K562 (cell line): ENCODE results near the gene RALGAPA2. TPM values are rescaled to one million over a fixed set of nuclear protein-coding genes. Genes with fewer than 3 reads are reported as not detected.
A peak's percentile ranks its signal among the peaks of the same experiment; 100 is the strongest.

Source experiments
- ATAC-seq: fragments of 200-7000 bp; cut with Tn5 transposase; 3 replicates; pipeline ENCODE4 v1.9.1; 2020; ENCODE audit warnings: moderate library complexity
- BruUV-seq: library from RNA; stranded (reverse); fragments of 400-500 nt; replicated peaks from 2 replicates; lab custom pipeline; 2021; lab: Mats Ljungman, UMichigan
- CTCF ChIA-PET: fragments of 300-600 bp; formaldehyde crosslinking; extraction: SDS; loops from one replicate; lab custom pipeline; 2021; ENCODE audit warnings: low intra/inter-chr PET ratio; lab: Yijun Ruan, JAX
- POLR2A ChIA-PET: fragments of 300-600, 350-650 bp; sonication (Branson Sonifier 250); formaldehyde crosslinking; extraction: SDS; loops from one replicate; lab custom pipeline; 2021; ENCODE audit warnings: antibody characterized with exemption, inconsistent platforms; lab: Yijun Ruan, JAX
- DNase-seq, 4 experiments: peaks; one replicate each; pipeline versions ENCODE4 v3.0.0 to v3.0.0-alpha.2; 2011 to 2018; ENCODE audit warnings: low spot score in 3 of 4, mixed read lengths in 3 of 4; ENCODE audit errors: extremely low read depth in 1 of 4
- FAIRE-seq: peaks from 2 replicates; lab custom pipeline; 2011; peaks lifted over from hg19 to GRCh38; lab: Jason Lieb, UNC
- H2AFZ ChIP-seq: 2 replicates; pipeline ENCODE4 v1.6.0; 2011; ENCODE audit warnings: low read depth, low read length, control low read depth, inconsistent platforms
- H3K27ac ChIP-seq: fragments of 200-600 bp; 3 replicates; pipeline ENCODE4 v1.8.0; 2011; ENCODE audit warnings: low read depth, mild to moderate bottlenecking, control low read depth, inconsistent platforms, low read length, moderate library complexity, mixed read lengths; ENCODE audit errors: extremely low read depth
- H3K27me3 ChIP-seq, 2 experiments: fragments of 300-600 bp in 1 of 2; 2 replicates in 1 of 2; 3 replicates in 1 of 2; pipeline versions ENCODE4 v1.6.0 to v1.8.0; 2011; ENCODE audit warnings: inconsistent platforms in 2 of 2, low read length in 2 of 2, mild to moderate bottlenecking in 1 of 2, mixed read lengths in 1 of 2, moderate library complexity in 1 of 2; ENCODE audit not compliant: control insufficient read depth in 2 of 2, insufficient read depth in 2 of 2
- H3K36me3 ChIP-seq: fragments of 300-600 bp; 3 replicates; pipeline ENCODE4 v1.8.0; 2011; ENCODE audit warnings: mild to moderate bottlenecking, low read length, inconsistent platforms; ENCODE audit not compliant: control insufficient read depth, insufficient read depth
- H3K4me1 ChIP-seq, 2 experiments: fragments of 200-600 bp in 1 of 2; replicated peaks in 1 of 2; 2 replicates in 1 of 2; 3 replicates in 1 of 2; pipeline versions ENCODE4 v1.5.1 to v1.8.0; 2011; ENCODE audit warnings: inconsistent platforms in 2 of 2, low read length in 2 of 2, mild to moderate bottlenecking in 1 of 2, mixed read lengths in 1 of 2, moderate library complexity in 1 of 2; ENCODE audit not compliant: control insufficient read depth in 2 of 2, insufficient read depth in 2 of 2
- H3K4me2 ChIP-seq: 2 replicates; pipeline ENCODE4 v1.6.1; 2011; ENCODE audit warnings: low read length, control low read depth, inconsistent platforms, mixed read lengths; ENCODE audit not compliant: insufficient read depth
- H3K4me3 ChIP-seq: fragments of 200-600 bp; sonication (generic), shearing (Covaris generic); 2 replicates; pipeline ENCODE4 v1.5.1; 2016; ENCODE audit warnings: control low read depth, inconsistent platforms
- H3K79me2 ChIP-seq: fragments of 200-600 bp; 3 replicates; pipeline ENCODE4 v1.8.0; 2011; ENCODE audit warnings: low read length, inconsistent platforms; ENCODE audit not compliant: control insufficient read depth, insufficient read depth
- H3K9ac ChIP-seq, 2 experiments: 2 replicates each; pipeline versions ENCODE4 v1.6.0 to v1.6.1; 2011; ENCODE audit warnings: low read depth in 2 of 2, low read length in 2 of 2, control low read depth in 1 of 2, inconsistent platforms in 1 of 2, mild to moderate bottlenecking in 1 of 2, mixed read lengths in 1 of 2; ENCODE audit not compliant: insufficient read depth in 1 of 2
- H3K9me1 ChIP-seq: one replicate; pipeline ENCODE4 v1.6.0; 2011; ENCODE audit warnings: inconsistent platforms, mild to moderate bottlenecking, low read length, moderate library complexity; ENCODE audit not compliant: control insufficient read depth, insufficient read depth
- H3K9me3 ChIP-seq: replicated peaks from 2 replicates; pipeline ENCODE4 v1.5.1; 2011; ENCODE audit warnings: low read depth, low read length, inconsistent platforms; ENCODE audit not compliant: control insufficient read depth, insufficient read depth
- H4K20me1 ChIP-seq: replicated peaks from 2 replicates; pipeline ENCODE4 v1.6.1; 2011; ENCODE audit warnings: low read length, inconsistent platforms, mixed read lengths; ENCODE audit not compliant: control insufficient read depth, insufficient read depth
- CBFA2T3 ChIP-seq: fragments of 450-650 bp; IDR thresholded peaks from 2 replicates; pipeline ENCODE4 v1.6.1; 2017
- FOXK1 ChIP-seq: sonication (generic); formaldehyde crosslinking; IDR thresholded peaks from 2 replicates; pipeline ENCODE4 v1.8.0; 2022; ENCODE audit warnings: missing genetic modification reagents, mild to moderate bottlenecking, borderline replicate concordance
- NFE2 ChIP-seq: IDR thresholded peaks from 2 replicates; pipeline ENCODE4 v1.6.1; 2014; ENCODE audit warnings: antibody characterized with exemption, low read depth
- WGBS: fragments of 100-300 bp; shearing (Covaris generic); methylation state at CpG from one replicate; pipeline ENCODE4 v1.1.6; 2016; ENCODE audit warnings: low coverage, mixed read lengths; ENCODE audit not compliant: insufficient coverage; ENCODE audit errors: missing lambda C conversion rate; 5-methylcytosine and 5-hydroxymethylcytosine counted together
- in situ Hi-C: fragments of 300-500 bp; cut with MboI; formaldehyde crosslinking; loops from 4 replicates; pipeline ENCODE4 v1.15.0; 2018; ENCODE audit warnings: inconsistent platforms, mixed read lengths
- intact Hi-C: fragments of 100-400 bp; cut with micrococcal nuclease; formaldehyde crosslinking; loops from 2 replicates; pipeline ENCODE4 v1.14.2; 2022
- polyA plus RNA-seq, 8 experiments: library from polyadenylated mRNA; depleted of rRNA in 4 of 8; stranded (reverse) in 5 of 8; unstranded in 3 of 8; fragments of >200 nt; fragmentation: Nextera tagmentation in 2 of 8; fragmentation: Illumina TruSeq in 1 of 8; extraction: Ambion mirVana in 2 of 8; extraction: Trizol in 1 of 8; gene quantifications; 2 replicates each; pipeline versions ENCODE4 v1.2.1 to v1.2.3, GENCODE V29; 2011 to 2014; ENCODE audit warnings: inconsistent platforms in 1 of 8, missing spikeins in 1 of 8
- total RNA-seq, 7 experiments: library from RNA; depleted of rRNA in 6 of 7; stranded (reverse); fragments of >200 nt in 6 of 7; fragmentation: Illumina TruSeq in 2 of 7; extraction: Trizol in 2 of 7; gene quantifications; 2 replicates each; pipeline versions ENCODE4 v1.2.1 to v1.2.3, GENCODE V29; 2011 to 2021; ENCODE audit warnings: low replicate concordance in 1 of 7
- TF ChIP-seq, protein P1 (sequence below): fragments of 450-650 bp; formaldehyde crosslinking; conservative IDR thresholded peaks from 2 replicates; pipeline ENCODE4 v1.4.0; 2022; ENCODE audit warnings: mild to moderate bottlenecking, missing genetic modification characterization
- TF ChIP-seq, protein P2 (sequence below): fragments of 450-650 bp; IDR thresholded peaks from 2 replicates; pipeline ENCODE4 v1.6.1; 2016; ENCODE audit warnings: borderline replicate concordance
- TF ChIP-seq, protein P3 (sequence below): sonication (generic); formaldehyde crosslinking; IDR thresholded peaks from 2 replicates; pipeline ENCODE4 v1.8.0; 2022; ENCODE audit warnings: mild to moderate bottlenecking, missing genetic modification reagents, borderline replicate concordance
- TF ChIP-seq, protein P4 (sequence below): sonication (generic); formaldehyde crosslinking; IDR thresholded peaks from 2 replicates; pipeline ENCODE4 v1.8.1; 2023; ENCODE audit warnings: mild to moderate bottlenecking, missing genetic modification reagents

The RALGAPA2 gene
- total and polyA plus RNA-seq, 9 of the 15 experiments (the other 6 are each of a cell fraction or from before 2014, with no cell fraction given) = 0.35 to 2.7 (median 1.4) TPM

DNA sequence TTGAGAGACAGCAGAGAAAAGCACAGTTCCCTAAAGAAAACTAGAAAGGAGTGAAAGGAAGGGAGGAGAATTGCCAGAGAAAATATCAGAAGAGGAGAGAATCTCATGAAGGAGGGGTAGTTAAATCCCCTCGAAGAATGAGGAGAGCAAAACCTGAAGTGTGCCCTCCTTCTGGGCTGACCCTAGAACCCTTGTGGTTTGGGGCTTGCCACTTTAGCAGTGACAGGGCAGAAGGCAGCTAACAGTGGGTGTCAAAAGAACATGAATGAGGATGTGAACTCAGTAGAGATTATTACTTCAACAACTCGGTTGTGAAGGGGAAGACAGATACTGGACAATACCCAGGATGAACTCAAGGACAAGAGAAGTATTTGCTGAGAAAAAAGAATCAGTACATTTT is 73.6 kb downstream of the RALGAPA2 start:
- H3K4me1 ChIP-seq = peaks cover 0 to 7% of the 10 kb centered on the region in 2 experiments; a peak in 2 of 5 replicates
- no peak for ATAC-seq
- H4K20me1 ChIP-seq = no peaks in the 10 kb centered on the region
- H3K79me2 ChIP-seq = no peaks in the 10 kb centered on the region
- ChIA-PET CTCF (no interaction called here), POLR2A (no interaction called here)
- TF ChIP-seq, protein P1, sequence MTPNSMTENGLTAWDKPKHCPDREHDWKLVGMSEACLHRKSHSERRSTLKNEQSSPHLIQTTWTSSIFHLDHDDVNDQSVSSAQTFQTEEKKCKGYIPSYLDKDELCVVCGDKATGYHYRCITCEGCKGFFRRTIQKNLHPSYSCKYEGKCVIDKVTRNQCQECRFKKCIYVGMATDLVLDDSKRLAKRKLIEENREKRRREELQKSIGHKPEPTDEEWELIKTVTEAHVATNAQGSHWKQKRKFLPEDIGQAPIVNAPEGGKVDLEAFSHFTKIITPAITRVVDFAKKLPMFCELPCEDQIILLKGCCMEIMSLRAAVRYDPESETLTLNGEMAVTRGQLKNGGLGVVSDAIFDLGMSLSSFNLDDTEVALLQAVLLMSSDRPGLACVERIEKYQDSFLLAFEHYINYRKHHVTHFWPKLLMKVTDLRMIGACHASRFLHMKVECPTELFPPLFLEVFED = no peak
- intact Hi-C loops (no loop called here), in situ Hi-C loops (no loop called here)
- no TSS peak for BruUV-seq
- FAIRE-seq = no peak
- no peaks in the 10 kb centered on the region for H3K36me3 ChIP-seq
- no peaks in the 10 kb centered on the region for H3K9me1 ChIP-seq
- no peaks in the 10 kb centered on the region for H3K9me3 ChIP-seq
- no peak for DNase-seq
- 9% methylated on average over 1 of the region's 2 CpGs for WGBS
- no peaks in the 10 kb centered on the region for H3K27me3 ChIP-seq
- H3K4me3 ChIP-seq = no peak overlapping the region
- no peak overlapping the region for H3K4me2 ChIP-seq
- no peak overlapping the region for H3K27ac ChIP-seq
- no peak overlapping the region for H2AFZ ChIP-seq
- no peak overlapping the region for H3K9ac ChIP-seq

DNA sequence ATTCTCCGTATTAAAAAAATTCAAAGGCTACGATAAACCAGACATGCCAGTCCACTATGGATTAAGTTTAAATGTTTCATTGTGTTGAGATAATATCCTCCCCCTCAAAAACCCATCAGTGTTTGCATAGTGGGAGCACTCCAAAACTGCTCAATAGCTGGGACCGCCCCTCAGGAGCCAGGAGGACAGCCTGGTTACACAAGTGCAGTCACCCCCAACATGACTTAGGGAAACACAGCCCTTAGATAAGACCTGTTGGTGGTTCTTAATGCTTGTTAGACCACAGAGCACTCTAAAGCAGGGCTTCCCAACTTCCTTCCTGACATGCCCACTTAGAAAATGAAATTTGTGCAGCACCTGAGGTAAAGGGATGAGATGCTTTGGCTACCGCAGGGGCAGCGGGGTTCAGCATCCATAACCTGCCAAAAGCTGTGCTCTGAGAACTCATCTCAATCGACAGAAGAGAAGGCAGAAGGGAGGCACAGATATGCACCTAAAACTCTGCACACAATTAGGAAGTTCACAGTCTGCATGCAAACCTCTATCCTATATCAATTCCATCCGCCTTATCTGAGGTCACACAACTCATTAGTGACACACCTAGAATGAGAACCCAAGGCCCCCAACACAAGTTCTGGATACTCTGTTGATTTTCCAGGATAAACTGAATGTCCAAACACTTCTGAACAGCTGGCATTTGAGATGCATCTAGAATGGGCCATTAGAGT is 74.3 kb downstream of the RALGAPA2 start:
- H3K36me3 ChIP-seq = no peaks in the 10 kb centered on the region
- no peaks in the 10 kb centered on the region for H3K79me2 ChIP-seq
- in situ Hi-C loops = no loop called here
- H2AFZ ChIP-seq = no peak overlapping the region
- no peak overlapping the region for H3K4me3 ChIP-seq
- H3K9ac ChIP-seq = no peak overlapping the region
- H3K27me3 ChIP-seq = no peaks in the 10 kb centered on the region
- H3K9me1 ChIP-seq = no peaks in the 10 kb centered on the region
- ATAC-seq = peak; percentile 84
- peak in 2 of 4 experiments; percentile 22 to 47 for DNase-seq
- ChIA-PET CTCF (interaction anchor here (0.6 kb wide), 1 partner anchor 17 kb away, joined by 3 read pairs; no protein-coding TSS in a partner anchor), POLR2A (interaction anchor here (0.6 kb wide), 1 partner anchor 56 kb away, joined by 3 read pairs; no protein-coding TSS in a partner anchor)
- no TSS peak for BruUV-seq
- intact Hi-C loops = no loop called here
- no peaks in the 10 kb centered on the region for H4K20me1 ChIP-seq
- no peaks in the 10 kb centered on the region for H3K9me3 ChIP-seq
- FAIRE-seq = peak; percentile 44
- H3K27ac ChIP-seq = no peak overlapping the region
- H3K4me1 ChIP-seq = peaks cover 0 to 7% of the 10 kb centered on the region in 2 experiments; a peak in 2 of 5 replicates
- WGBS = 5% methylated on average over 7 of the region's 7 CpGs
- H3K4me2 ChIP-seq = peak overlapping the region; percentile 5; the same call in 1 of the 2 replicates
- TF ChIP-seq CBFA2T3 = peak; percentile 24; the same call in 1 of the 2 replicates
- TF ChIP-seq, protein P2, sequence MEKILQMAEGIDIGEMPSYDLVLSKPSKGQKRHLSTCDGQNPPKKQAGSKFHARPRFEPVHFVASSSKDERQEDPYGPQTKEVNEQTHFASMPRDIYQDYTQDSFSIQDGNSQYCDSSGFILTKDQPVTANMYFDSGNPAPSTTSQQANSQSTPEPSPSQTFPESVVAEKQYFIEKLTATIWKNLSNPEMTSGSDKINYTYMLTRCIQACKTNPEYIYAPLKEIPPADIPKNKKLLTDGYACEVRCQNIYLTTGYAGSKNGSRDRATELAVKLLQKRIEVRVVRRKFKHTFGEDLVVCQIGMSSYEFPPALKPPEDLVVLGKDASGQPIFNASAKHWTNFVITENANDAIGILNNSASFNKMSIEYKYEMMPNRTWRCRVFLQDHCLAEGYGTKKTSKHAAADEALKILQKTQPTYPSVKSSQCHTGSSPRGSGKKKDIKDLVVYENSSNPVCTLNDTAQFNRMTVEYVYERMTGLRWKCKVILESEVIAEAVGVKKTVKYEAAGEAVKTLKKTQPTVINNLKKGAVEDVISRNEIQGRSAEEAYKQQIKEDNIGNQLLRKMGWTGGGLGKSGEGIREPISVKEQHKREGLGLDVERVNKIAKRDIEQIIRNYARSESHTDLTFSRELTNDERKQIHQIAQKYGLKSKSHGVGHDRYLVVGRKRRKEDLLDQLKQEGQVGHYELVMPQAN = no peak
- TF ChIP-seq, protein P3, sequence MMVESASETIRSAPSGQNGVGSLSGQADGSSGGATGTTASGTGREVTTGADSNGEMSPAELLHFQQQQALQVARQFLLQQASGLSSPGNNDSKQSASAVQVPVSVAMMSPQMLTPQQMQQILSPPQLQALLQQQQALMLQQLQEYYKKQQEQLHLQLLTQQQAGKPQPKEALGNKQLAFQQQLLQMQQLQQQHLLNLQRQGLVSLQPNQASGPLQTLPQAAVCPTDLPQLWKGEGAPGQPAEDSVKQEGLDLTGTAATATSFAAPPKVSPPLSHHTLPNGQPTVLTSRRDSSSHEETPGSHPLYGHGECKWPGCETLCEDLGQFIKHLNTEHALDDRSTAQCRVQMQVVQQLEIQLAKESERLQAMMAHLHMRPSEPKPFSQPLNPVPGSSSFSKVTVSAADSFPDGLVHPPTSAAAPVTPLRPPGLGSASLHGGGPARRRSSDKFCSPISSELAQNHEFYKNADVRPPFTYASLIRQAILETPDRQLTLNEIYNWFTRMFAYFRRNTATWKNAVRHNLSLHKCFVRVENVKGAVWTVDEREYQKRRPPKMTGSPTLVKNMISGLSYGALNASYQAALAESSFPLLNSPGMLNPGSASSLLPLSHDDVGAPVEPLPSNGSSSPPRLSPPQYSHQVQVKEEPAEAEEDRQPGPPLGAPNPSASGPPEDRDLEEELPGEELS (CRISPR knock-in tag) = no peak
- TF ChIP-seq NFE2 = peak; percentile 63
- TF ChIP-seq, protein P4, sequence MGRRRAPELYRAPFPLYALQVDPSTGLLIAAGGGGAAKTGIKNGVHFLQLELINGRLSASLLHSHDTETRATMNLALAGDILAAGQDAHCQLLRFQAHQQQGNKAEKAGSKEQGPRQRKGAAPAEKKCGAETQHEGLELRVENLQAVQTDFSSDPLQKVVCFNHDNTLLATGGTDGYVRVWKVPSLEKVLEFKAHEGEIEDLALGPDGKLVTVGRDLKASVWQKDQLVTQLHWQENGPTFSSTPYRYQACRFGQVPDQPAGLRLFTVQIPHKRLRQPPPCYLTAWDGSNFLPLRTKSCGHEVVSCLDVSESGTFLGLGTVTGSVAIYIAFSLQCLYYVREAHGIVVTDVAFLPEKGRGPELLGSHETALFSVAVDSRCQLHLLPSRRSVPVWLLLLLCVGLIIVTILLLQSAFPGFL (CRISPR knock-in tag) = no peak
- TF ChIP-seq FOXK1 (CRISPR knock-in tag) = no peak
